ENCODE results near the gene G3BP1. TPM values are rescaled to one million over a fixed set of nuclear protein-coding genes. Genes with fewer than 3 reads are reported as not detected.

G3BP1 gene
- total RNA-seq, 1 donor from 2014 or later = 184 TPM

- Mint-ChIP-seq H3K4me3 (ENCODE audit: unreplicated experiment) (no peak overlapping the region), H3K9me3 (ENCODE audit: unreplicated experiment) (peaks cover 9% of the 10 kb centered on the region), H3K27ac (ENCODE audit: unreplicated experiment) (no peak overlapping the region), H3K36me3 (ENCODE audit: unreplicated experiment) (peaks cover 4% of the 10 kb centered on the region), H3K4me1 (ENCODE audit: unreplicated experiment) (peaks cover 8% of the 10 kb centered on the region), H3K27me3 (ENCODE audit: unreplicated experiment) (no peaks in the 10 kb centered on the region)
- no peak for TF ChIP-seq CTCF (IDR thresholded peaks at IDR 0.05)
- no peak for DNase-seq (ENCODE audit: extremely low spot score, unreplicated experiment)
Observed at GRCh38 chr5:151733358-151734063, 38.2 kb upstream of the G3BP1 start.

GRCh38 chr5:151734064-151734408 is 37.7 kb upstream of the G3BP1 start:
- H3K4me3 Mint-ChIP-seq (ENCODE audit: unreplicated experiment) = no peak overlapping the region
- peaks cover 4% of the 10 kb centered on the region for H3K36me3 Mint-ChIP-seq (ENCODE audit: unreplicated experiment)
- no peak overlapping the region for H3K27ac Mint-ChIP-seq (ENCODE audit: unreplicated experiment)
- H3K4me1 Mint-ChIP-seq (ENCODE audit: unreplicated experiment) = peaks cover 12% of the 10 kb centered on the region
- H3K9me3 Mint-ChIP-seq (ENCODE audit: unreplicated experiment) = peaks cover 9% of the 10 kb centered on the region
- H3K27me3 Mint-ChIP-seq (ENCODE audit: unreplicated experiment) = no peaks in the 10 kb centered on the region
- no peak for TF ChIP-seq CTCF (IDR thresholded peaks at IDR 0.05)
- no peak for DNase-seq (ENCODE audit: extremely low spot score, unreplicated experiment)

GRCh38 chr5:151735646-151736045 is 36.1 kb upstream of the G3BP1 start:
- DNase-seq (ENCODE audit: extremely low spot score, unreplicated experiment) = no peak
- Mint-ChIP-seq H3K4me3 (ENCODE audit: unreplicated experiment) (no peak overlapping the region), H3K27me3 (ENCODE audit: unreplicated experiment) (no peaks in the 10 kb centered on the region), H3K27ac (ENCODE audit: unreplicated experiment) (no peak overlapping the region), H3K36me3 (ENCODE audit: unreplicated experiment) (no peaks in the 10 kb centered on the region), H3K9me3 (ENCODE audit: unreplicated experiment) (no peaks in the 10 kb centered on the region), H3K4me1 (ENCODE audit: unreplicated experiment) (peaks cover 26% of the 10 kb centered on the region)
- TF ChIP-seq CTCF (IDR thresholded peaks at IDR 0.05) = no peak

- no peaks in the 10 kb centered on the region for H3K36me3 Mint-ChIP-seq (ENCODE audit: unreplicated experiment)
- no peaks in the 10 kb centered on the region for H3K27me3 Mint-ChIP-seq (ENCODE audit: unreplicated experiment)
- peaks cover 43% of the 10 kb centered on the region for H3K4me1 Mint-ChIP-seq (ENCODE audit: unreplicated experiment)
- no peak for DNase-seq (ENCODE audit: extremely low spot score, unreplicated experiment)
- no peak overlapping the region for H3K27ac Mint-ChIP-seq (ENCODE audit: unreplicated experiment)
- H3K9me3 Mint-ChIP-seq (ENCODE audit: unreplicated experiment) = no peaks in the 10 kb centered on the region
- H3K4me3 Mint-ChIP-seq (ENCODE audit: unreplicated experiment) = no peak overlapping the region
- no peak for TF ChIP-seq CTCF (IDR thresholded peaks at IDR 0.05)
Observed at GRCh38 chr5:151737431-151737830, 34.3 kb upstream of the G3BP1 start.

- no peak overlapping the region for H3K4me3 Mint-ChIP-seq (ENCODE audit: unreplicated experiment)
- H3K27ac Mint-ChIP-seq (ENCODE audit: unreplicated experiment) = peak overlapping the region; percentile 96
- TF ChIP-seq CTCF (IDR thresholded peaks at IDR 0.05) = no peak
- H3K9me3 Mint-ChIP-seq (ENCODE audit: unreplicated experiment) = no peaks in the 10 kb centered on the region
- DNase-seq (ENCODE audit: extremely low spot score, unreplicated experiment) = no peak
- H3K4me1 Mint-ChIP-seq (ENCODE audit: unreplicated experiment) = peaks cover 49% of the 10 kb centered on the region
- peaks cover 4% of the 10 kb centered on the region for H3K36me3 Mint-ChIP-seq (ENCODE audit: unreplicated experiment)
- H3K27me3 Mint-ChIP-seq (ENCODE audit: unreplicated experiment) = no peaks in the 10 kb centered on the region
Observed at GRCh38 chr5:151738125-151738848, 33.5 kb upstream of the G3BP1 start.
